DND-41 (cell line): Measurements from ENCODE around the gene EPHB4.

Experiments used
- ATAC-seq: fragments of 200-7000 bp; cut with Tn5 transposase; 3 replicates; pipeline ENCODE4 v1.9.1; 2021; ENCODE audit warnings: low read depth; ENCODE audit not compliant: insufficient read depth
- DNase-seq: peaks from one replicate; pipeline ENCODE4 v3.0.0-alpha.2; 2020
- H2AFZ ChIP-seq: 2 replicates; pipeline ENCODE4 v1.6.0; 2012; ENCODE audit warnings: low read depth, low read length
- H3K27ac ChIP-seq: 2 replicates; pipeline ENCODE4 v1.5.1; 2012; ENCODE audit warnings: low read length, inconsistent platforms
- H3K27me3 ChIP-seq: fragments of 200-600 bp; sonication (generic); 2 replicates; pipeline ENCODE4 v1.6.0; 2012; ENCODE audit warnings: low read length, mild to moderate bottlenecking, inconsistent platforms; ENCODE audit not compliant: insufficient read depth, poor library complexity
- H3K36me3 ChIP-seq: 2 replicates; pipeline ENCODE4 v1.5.1; 2012; ENCODE audit warnings: low read length, inconsistent platforms; ENCODE audit not compliant: insufficient read depth
- H3K4me1 ChIP-seq: 2 replicates; pipeline ENCODE4 v1.5.1; 2012; ENCODE audit warnings: mild to moderate bottlenecking, low read length; ENCODE audit not compliant: insufficient read depth
- H3K4me2 ChIP-seq: 2 replicates; pipeline ENCODE4 v1.6.0; 2012; ENCODE audit warnings: mild to moderate bottlenecking, moderate library complexity, low read length, inconsistent platforms; ENCODE audit not compliant: insufficient read depth
- H3K4me3 ChIP-seq, 2 experiments: fragments of 200-600 bp in 1 of 2; shearing (Covaris generic) in 1 of 2; 2 replicates each; pipeline ENCODE4 v1.5.1; 2012 to 2016; ENCODE audit warnings: inconsistent platforms in 2 of 2, low read length in 2 of 2, mild to moderate bottlenecking in 2 of 2, low read depth in 1 of 2, moderate library complexity in 1 of 2
- H3K79me2 ChIP-seq: 2 replicates; pipeline ENCODE4 v1.6.0; 2012; ENCODE audit warnings: low read length, inconsistent platforms; ENCODE audit not compliant: insufficient read depth
- H3K9ac ChIP-seq: 2 replicates; pipeline ENCODE4 v1.6.0; 2012; ENCODE audit warnings: low read depth, mild to moderate bottlenecking, inconsistent platforms, low read length, moderate library complexity
- H3K9me3 ChIP-seq: 2 replicates; pipeline ENCODE4 v1.5.1; 2012; ENCODE audit warnings: low read length, moderate library complexity, mild to moderate bottlenecking, inconsistent platforms; ENCODE audit not compliant: insufficient read depth, severe bottlenecking
- H4K20me1 ChIP-seq: 2 replicates; pipeline ENCODE4 v1.6.0; 2012; ENCODE audit warnings: low read length; ENCODE audit not compliant: insufficient read depth
- CTCF ChIP-seq: IDR thresholded peaks from 2 replicates; pipeline ENCODE4 v1.5.1; 2012; ENCODE audit warnings: borderline replicate concordance, low read length, moderate library complexity, mild to moderate bottlenecking; ENCODE audit not compliant: poor library complexity, severe bottlenecking; ENCODE audit errors: extremely low read depth
- EZH2 ChIP-seq: IDR thresholded peaks from 3 replicates; pipeline ENCODE4 v1.6.1; 2012; ENCODE audit warnings: borderline replicate concordance, low read depth, mild to moderate bottlenecking, moderate library complexity, low read length, inconsistent platforms; ENCODE audit not compliant: severe bottlenecking

The EPHB4 gene

GRCh38 chr7:100861616-100861985 is 34.3 kb upstream of the EPHB4 start:
- DNase-seq (no peak), ATAC-seq (no peak)
- Histone ChIP-seq H3K27ac (no peak overlapping the region), H3K4me3 (no peak overlapping the region), H3K79me2 (peaks cover 3% of the 10 kb centered on the region), H2AFZ (no peak overlapping the region), H4K20me1 (peaks cover 9% of the 10 kb centered on the region; the same call in 1 of the 2 replicates), H3K4me1 (peaks cover 5% of the 10 kb centered on the region), H3K9me3 (no peaks in the 10 kb centered on the region), H3K36me3 (peaks cover 28% of the 10 kb centered on the region), H3K9ac (no peak overlapping the region), H3K27me3 (no peaks in the 10 kb centered on the region), H3K4me2 (no peak overlapping the region)
- TF ChIP-seq EZH2, result no peak
- TF ChIP-seq CTCF, result no peak

GRCh38 chr7:100860702-100861615 is 33.6 kb upstream of the EPHB4 start:
- Histone ChIP-seq H3K36me3 (peaks cover 28% of the 10 kb centered on the region), H3K27me3 (no peaks in the 10 kb centered on the region), H3K9me3 (no peaks in the 10 kb centered on the region), H2AFZ (no peak overlapping the region), H3K4me1 (no peaks in the 10 kb centered on the region), H3K9ac (no peak overlapping the region), H3K27ac (no peak overlapping the region), H3K79me2 (no peaks in the 10 kb centered on the region), H3K4me2 (no peak overlapping the region), H4K20me1 (peaks cover 9% of the 10 kb centered on the region; the same call in 1 of the 2 replicates), H3K4me3 (no peak overlapping the region)
- ATAC-seq, result peak; percentile 18; the same call in 1 of the 3 replicates
- TF ChIP-seq CTCF (no peak), EZH2 (no peak)
- no peak for DNase-seq

- DNase-seq, result no peak
- no peak overlapping the region for H3K4me3 ChIP-seq
- H3K79me2 ChIP-seq, result peaks cover 5% of the 10 kb centered on the region; the same call in 1 of the 2 replicates
- no peak overlapping the region for H3K9ac ChIP-seq
- H3K27ac ChIP-seq, result no peak overlapping the region
- no peaks in the 10 kb centered on the region for H3K9me3 ChIP-seq
- H3K36me3 ChIP-seq, result peaks cover 26% of the 10 kb centered on the region
- TF ChIP-seq EZH2 (no peak), CTCF (no peak)
- no peaks in the 10 kb centered on the region for H3K27me3 ChIP-seq
- H3K4me2 ChIP-seq, result no peak overlapping the region
- no peaks in the 10 kb centered on the region for H3K4me1 ChIP-seq
- ATAC-seq, result no peak
- H4K20me1 ChIP-seq, result peaks cover 9% of the 10 kb centered on the region; the same call in 1 of the 2 replicates
- no peak overlapping the region for H2AFZ ChIP-seq
Measured at GRCh38 chr7:100859856-100860255, 32.5 kb upstream of the EPHB4 start.
